IPS DF 6.9 (cell line): ENCODE measurements around the gene MAP3K15.

Experiments used
- DNase-seq: peaks from one replicate; pipeline ENCODE4 v3.0.0-alpha.2; 2013; ENCODE audit warnings: low read depth, low spot score
- H3K27ac ChIP-seq: one replicate; pipeline ENCODE4 v1.5.1; 2013; ENCODE audit warnings: low read length, control low read depth
- H3K27me3 ChIP-seq: 2 replicates; pipeline ENCODE4 v1.6.1; 2013; ENCODE audit warnings: mild to moderate bottlenecking, low read length; ENCODE audit not compliant: control insufficient read depth, insufficient read depth
- H3K36me3 ChIP-seq: 2 replicates; pipeline ENCODE4 v1.6.1; 2013; ENCODE audit warnings: low read length; ENCODE audit not compliant: control insufficient read depth, insufficient read depth
- H3K4me1 ChIP-seq: 2 replicates; pipeline ENCODE4 v1.6.1; 2013; ENCODE audit warnings: low read length; ENCODE audit not compliant: control insufficient read depth, insufficient read depth
- H3K4me3 ChIP-seq: 2 replicates; pipeline ENCODE4 v1.5.1; 2013; ENCODE audit warnings: mild to moderate bottlenecking, low read length
- H3K9me3 ChIP-seq: 2 replicates; pipeline ENCODE4 v1.6.1; 2013; ENCODE audit warnings: low read length, inconsistent platforms; ENCODE audit not compliant: control insufficient read depth, insufficient read depth
- WGBS: extraction: QIAGEN DNeasy Blood & Tissue Kit; methylation state at CpG from one replicate; pipeline ENCODE4 v1.1.7; 2013; ENCODE audit warnings: mixed read lengths, missing lambda C conversion rate; ENCODE audit not compliant: insufficient read length, insufficient coverage; 5-methylcytosine and 5-hydroxymethylcytosine counted together

The MAP3K15 gene

GRCh38 chrX:19514791-19515614 is at the start of gene MAP3K15:
Gene MAP3K15 (minus strand): TSS chrX:19515508. CDS start chrX:19515261, 247 bp downstream.
- DNase-seq, result no peak
- Histone ChIP-seq H3K9me3 (no peaks in the 10 kb centered on the region), H3K27ac (no peak within 1 kb of the TSS), H3K4me3 (peak within 1 kb of the TSS; percentile 64; the same call in 1 of the 2 replicates), H3K4me1 (no peaks in the 10 kb centered on the region), H3K27me3 (no peaks in the 10 kb centered on the region; the same call in 1 of the 2 replicates), H3K36me3 (no peaks in the 10 kb centered on the region)
- no CpG with 5 or more reads among the region's 100 CpGs for WGBS

GRCh38 chrX:19564606-19565005 is 49.3 kb upstream of the MAP3K15 start:
- Histone ChIP-seq H3K4me1 (no peaks in the 10 kb centered on the region; the same call in 1 of the 2 replicates), H3K36me3 (no peaks in the 10 kb centered on the region), H3K27me3 (no peaks in the 10 kb centered on the region), H3K4me3 (no peak overlapping the region), H3K9me3 (no peaks in the 10 kb centered on the region), H3K27ac (no peak overlapping the region)
- no peak for DNase-seq
- no CpG with 5 or more reads among the region's 1 CpG for WGBS

- no peaks in the 10 kb centered on the region for H3K27me3 ChIP-seq
- H3K4me3 ChIP-seq, result no peak overlapping the region
- no CpG with 5 or more reads among the region's 6 CpGs for WGBS
- no peaks in the 10 kb centered on the region for H3K9me3 ChIP-seq
- DNase-seq, result no peak
- no peak overlapping the region for H3K27ac ChIP-seq
- H3K36me3 ChIP-seq, result no peaks in the 10 kb centered on the region
- no peaks in the 10 kb centered on the region; the same call in 1 of the 2 replicates for H3K4me1 ChIP-seq
Observed at GRCh38 chrX:19563746-19564145, 48.4 kb upstream of the MAP3K15 start.

- H3K4me3 ChIP-seq, result no peak overlapping the region
- H3K27me3 ChIP-seq, result no peaks in the 10 kb centered on the region
- H3K9me3 ChIP-seq, result no peaks in the 10 kb centered on the region
- H3K36me3 ChIP-seq, result no peaks in the 10 kb centered on the region
- H3K27ac ChIP-seq, result no peak overlapping the region
- WGBS, result no CpG with 5 or more reads among the region's 10 CpGs
- no peak for DNase-seq
- H3K4me1 ChIP-seq, result no peaks in the 10 kb centered on the region
Observed at GRCh38 chrX:19563327-19563726, 48.0 kb upstream of the MAP3K15 start.

GRCh38 chrX:19560611-19561010 is 45.3 kb upstream of the MAP3K15 start:
- no peak overlapping the region for H3K4me3 ChIP-seq
- no peaks in the 10 kb centered on the region for H3K36me3 ChIP-seq
- H3K27me3 ChIP-seq, result no peaks in the 10 kb centered on the region
- no peaks in the 10 kb centered on the region for H3K9me3 ChIP-seq
- H3K27ac ChIP-seq, result no peak overlapping the region
- WGBS, result no CpG with 5 or more reads among the region's 1 CpG
- no peak for DNase-seq
- H3K4me1 ChIP-seq, result no peaks in the 10 kb centered on the region

- no CpG with 5 or more reads among the region's 2 CpGs for WGBS
- Histone ChIP-seq H3K27me3 (no peaks in the 10 kb centered on the region), H3K9me3 (no peaks in the 10 kb centered on the region), H3K4me3 (no peak overlapping the region), H3K36me3 (no peaks in the 10 kb centered on the region), H3K4me1 (no peaks in the 10 kb centered on the region), H3K27ac (no peak overlapping the region)
- DNase-seq, result no peak
Observed at GRCh38 chrX:19557822-19558221, 42.5 kb upstream of the MAP3K15 start.

- no peaks in the 10 kb centered on the region for H3K4me1 ChIP-seq
- no peak overlapping the region for H3K27ac ChIP-seq
- no CpG with 5 or more reads among the region's 4 CpGs for WGBS
- no peaks in the 10 kb centered on the region for H3K9me3 ChIP-seq
- no peaks in the 10 kb centered on the region for H3K27me3 ChIP-seq
- H3K36me3 ChIP-seq, result no peaks in the 10 kb centered on the region
- H3K4me3 ChIP-seq, result no peak overlapping the region
- no peak for DNase-seq
Observed at GRCh38 chrX:19556202-19556601, 40.9 kb upstream of the MAP3K15 start.

GRCh38 chrX:19555683-19556082 is 40.4 kb upstream of the MAP3K15 start:
- Histone ChIP-seq H3K4me3 (no peak overlapping the region), H3K27ac (no peak overlapping the region)
- no CpG with 5 or more reads among the region's 5 CpGs for WGBS

GRCh38 chrX:19555236-19555635 is 39.9 kb upstream of the MAP3K15 start:
- H3K4me1 ChIP-seq, result no peaks in the 10 kb centered on the region
- no peaks in the 10 kb centered on the region for H3K27me3 ChIP-seq
- DNase-seq, result no peak
- H3K36me3 ChIP-seq, result no peaks in the 10 kb centered on the region
- WGBS, result no CpG with 5 or more reads among the region's 5 CpGs
- H3K27ac ChIP-seq, result no peak overlapping the region
- no peaks in the 10 kb centered on the region for H3K9me3 ChIP-seq
- H3K4me3 ChIP-seq, result no peak overlapping the region

More at GRCh38 chrX:19555683-19556082, 40.4 kb upstream of the MAP3K15 start:
- Histone ChIP-seq H3K27me3 (no peaks in the 10 kb centered on the region), H3K4me1 (no peaks in the 10 kb centered on the region), H3K36me3 (no peaks in the 10 kb centered on the region), H3K9me3 (no peaks in the 10 kb centered on the region)
- DNase-seq, result no peak

GRCh38 chrX:19554786-19555185 is 39.5 kb upstream of the MAP3K15 start:
- H3K4me3 ChIP-seq, result no peak overlapping the region
- no peak for DNase-seq
- WGBS, result no CpG with 5 or more reads among the region's 3 CpGs
- H3K36me3 ChIP-seq, result no peaks in the 10 kb centered on the region
- no peaks in the 10 kb centered on the region for H3K4me1 ChIP-seq
- no peak overlapping the region for H3K27ac ChIP-seq
- no peaks in the 10 kb centered on the region for H3K9me3 ChIP-seq
- no peaks in the 10 kb centered on the region for H3K27me3 ChIP-seq

- Histone ChIP-seq H3K9me3 (no peaks in the 10 kb centered on the region), H3K27me3 (no peaks in the 10 kb centered on the region), H3K36me3 (no peaks in the 10 kb centered on the region), H3K4me1 (no peaks in the 10 kb centered on the region), H3K27ac (no peak overlapping the region), H3K4me3 (no peak overlapping the region)
- DNase-seq, result no peak
- WGBS, result no CpG with 5 or more reads among the region's 6 CpGs
Observed at GRCh38 chrX:19552793-19553192, 37.5 kb upstream of the MAP3K15 start.
